GM19397 (cell line): Measurements from ENCODE around the gene SPG11.

ENCODE experiments used
- ATAC-seq: cut with Tn5 transposase; IDR thresholded peaks from one replicate; pipeline ENCODE4 v1.9.1; 2021; ENCODE audit warnings: mild to moderate bottlenecking, moderate library complexity; ENCODE audit not compliant: unreplicated experiment

The SPG11 gene

DNA sequence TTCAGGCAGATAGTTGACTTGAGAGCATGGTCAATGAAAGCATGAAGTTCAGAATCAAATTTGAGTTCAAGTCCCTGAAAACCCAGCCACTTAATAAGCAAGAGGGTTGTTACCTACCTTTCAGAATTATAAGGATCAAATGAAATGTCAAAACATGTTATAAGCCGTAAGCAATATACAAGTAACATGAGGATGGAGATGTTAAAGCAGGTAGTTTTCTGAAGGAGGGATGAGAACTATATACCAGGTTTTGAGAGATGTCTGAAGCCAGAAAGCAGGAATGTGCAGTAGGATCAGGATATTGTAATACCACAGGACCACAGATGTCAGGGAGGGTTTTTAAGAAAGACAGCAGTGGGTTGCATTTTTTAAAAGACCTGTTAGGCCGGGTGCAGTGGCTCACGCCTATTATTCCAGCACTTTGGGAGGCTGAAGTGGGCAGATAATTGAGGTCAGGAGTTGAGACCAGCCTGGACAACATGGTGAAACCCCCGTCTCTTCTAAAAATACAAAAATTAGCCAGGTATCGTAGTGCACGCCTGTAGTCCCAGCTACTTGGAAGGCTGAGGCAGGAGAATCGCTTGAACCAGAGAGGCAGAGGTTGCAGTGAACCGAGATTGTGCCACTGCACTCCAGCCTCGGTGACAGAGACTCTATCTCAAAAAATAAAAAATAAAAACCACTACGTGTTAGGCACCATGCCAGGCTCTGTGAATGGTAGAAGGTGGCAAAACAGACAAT, 133.4 kb downstream of the SPG11 start:
- no peak for ATAC-seq

DNA sequence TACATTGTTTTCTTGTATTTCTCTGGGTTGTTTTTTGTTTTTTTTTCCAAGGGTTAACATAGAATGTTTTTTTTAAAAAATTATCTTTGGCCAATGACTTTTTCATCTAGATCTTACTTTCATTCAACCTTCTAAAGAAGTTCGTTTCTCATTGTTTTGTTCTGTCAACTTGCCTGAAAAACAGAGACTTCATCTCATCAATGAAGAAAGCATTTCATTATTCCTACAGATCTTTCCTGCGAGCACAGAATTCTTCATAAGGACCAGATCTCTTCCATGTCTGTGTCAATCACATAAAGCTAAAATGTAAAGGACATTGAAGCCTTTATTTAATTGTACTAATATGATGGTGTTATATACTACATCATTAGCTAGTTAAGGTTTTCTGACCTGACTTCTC, 136.2 kb downstream of the SPG11 start:
- no peak for ATAC-seq

DNA sequence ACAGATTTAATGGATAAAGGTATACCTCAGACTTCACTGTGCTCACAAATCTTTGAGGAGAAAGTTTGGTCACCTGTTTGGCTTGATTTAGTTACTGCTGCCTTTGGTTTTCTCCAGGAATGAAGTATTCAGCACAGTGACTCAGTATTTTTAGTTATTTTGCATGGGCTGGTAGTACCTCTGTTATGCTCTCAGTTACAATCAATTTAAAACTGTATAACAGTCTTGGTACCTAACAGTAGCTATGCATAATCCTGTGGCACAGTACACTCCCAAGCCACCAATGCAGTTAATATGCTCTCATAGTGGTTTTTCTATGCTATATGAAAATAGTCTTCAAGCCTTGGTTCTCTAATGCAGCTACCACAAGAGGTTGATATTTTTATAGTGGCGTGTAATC, 138.4 kb downstream of the SPG11 start:
- ATAC-seq, result no peak

DNA sequence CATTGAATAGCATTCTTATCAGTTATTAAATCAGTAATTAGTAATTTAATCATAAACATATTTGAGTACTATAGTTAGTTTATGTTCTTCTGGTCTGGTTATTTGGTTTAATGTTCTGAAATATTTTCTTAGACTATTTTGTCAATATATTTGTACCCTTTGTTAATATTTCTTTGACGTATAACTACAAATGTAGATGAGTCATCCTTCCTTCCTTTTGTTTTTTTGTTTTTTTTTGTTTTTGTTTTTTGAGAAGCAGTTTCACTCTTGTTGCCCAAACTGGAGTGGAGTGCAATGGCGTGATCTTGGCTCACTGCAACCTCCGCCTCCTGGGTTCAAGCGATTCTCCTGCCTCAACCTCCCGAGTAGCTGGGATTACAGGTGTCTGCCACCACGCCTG, 143.9 kb downstream of the SPG11 start:
- ATAC-seq, result no peak

DNA sequence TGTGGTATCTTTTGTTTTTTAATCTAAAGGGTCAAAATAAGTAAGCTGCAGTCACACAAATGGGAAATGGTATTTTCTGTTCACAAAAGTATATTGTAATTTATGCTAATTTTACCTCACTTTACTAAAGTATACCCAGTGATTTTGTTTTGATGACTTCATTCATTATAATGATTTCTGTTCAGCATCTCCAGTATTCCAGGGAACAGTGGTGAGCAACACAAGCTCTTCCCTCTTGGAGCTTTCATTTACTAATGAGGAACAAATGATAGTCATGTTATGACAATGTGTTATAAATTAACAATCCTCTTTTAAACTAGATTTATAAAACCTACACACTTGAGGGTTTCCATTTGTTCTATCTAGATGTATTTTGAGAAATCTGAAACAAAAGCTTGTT, 147.0 kb downstream of the SPG11 start:
- ATAC-seq, result no peak
